ENCODE results near the gene SLC34A1. TPM values are rescaled to one million over a fixed set of nuclear protein-coding genes. Genes with fewer than 3 reads are reported as not detected.
A peak's percentile ranks its signal among the peaks of the same experiment; 100 is the strongest.

The SLC34A1 gene
- total and polyA plus RNA-seq, 2 of the 13 experiments (the other 11 are each of a cell fraction or from before 2014, with no cell fraction given), result 0.03 to 0.20 TPM

DNA sequence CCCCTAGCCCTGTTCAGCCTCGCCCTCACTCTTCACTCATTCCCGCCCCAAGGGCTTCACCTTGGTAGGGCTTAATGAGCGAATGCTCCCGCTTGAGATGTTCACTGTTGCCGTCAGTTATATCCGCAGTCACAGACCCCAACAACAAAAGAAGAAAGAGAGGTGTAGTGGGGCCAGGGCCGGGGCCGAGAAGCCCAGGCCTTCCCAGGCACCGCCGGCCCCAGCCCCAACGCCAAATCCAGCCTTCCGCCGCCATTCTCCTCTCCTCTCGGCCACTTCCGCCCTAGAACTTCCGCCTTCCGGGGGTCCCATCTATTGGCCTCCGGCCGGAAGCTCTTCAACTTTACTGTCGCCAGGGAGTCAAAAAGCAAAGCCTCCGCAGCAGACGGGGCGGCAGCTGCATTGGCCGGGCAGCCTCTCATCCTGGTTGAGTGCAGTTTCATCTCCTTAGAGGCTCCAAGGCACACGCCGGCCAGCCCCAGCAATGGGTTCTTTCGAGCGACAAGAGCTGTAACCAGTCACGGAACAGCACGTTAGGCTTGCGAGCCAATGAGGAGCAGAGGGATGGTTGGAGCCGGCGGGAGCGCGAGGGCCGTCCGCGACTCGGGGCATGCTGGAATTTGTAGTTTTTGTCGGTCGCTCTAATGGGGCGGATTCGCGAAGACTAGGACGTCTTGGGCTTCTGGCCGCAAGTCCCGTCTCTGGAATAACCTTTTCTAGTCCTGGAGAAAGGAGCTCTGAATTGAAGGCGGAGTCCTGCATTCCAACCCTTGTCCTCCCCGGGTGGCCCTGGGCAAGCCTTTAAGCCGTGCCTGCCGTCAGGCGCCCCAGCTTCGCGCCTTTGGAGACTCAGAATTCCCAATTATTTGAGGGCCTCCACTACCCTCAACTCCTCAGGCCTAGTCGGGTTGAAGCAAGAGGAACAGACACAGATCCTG lies 32.6 kb upstream of the SLC34A1 start, which contains the start of gene LMAN2 (continued):
- TF ChIP-seq MTF2 (CRISPR knock-in tag; IDR thresholded peaks at IDR 0.05; ENCODE audit: borderline replicate concordance) (no peak), FOXK1 (CRISPR knock-in tag; IDR thresholded peaks at IDR 0.05; ENCODE audit: borderline replicate concordance, low read depth) (peak; percentile 86; the same call in 1 of the 2 replicates), ZNF660 (CRISPR knock-in tag; IDR thresholded peaks at IDR 0.05; ENCODE audit: borderline replicate concordance, low read depth) (no peak), NFKBIZ (CRISPR knock-in tag; IDR thresholded peaks at IDR 0.05) (no peak), NR2F6 (IDR thresholded peaks at IDR 0.05) (no peak), NR2F6 (CRISPR knock-in tag; IDR thresholded peaks at IDR 0.05) (peak; percentile 28; the same call in 1 of the 2 replicates), FOXP4 (CRISPR knock-in tag; IDR thresholded peaks at IDR 0.05) (0 out of 2 replicates have a peak, but pooled peaks have one; percentile 21), KDM4B (CRISPR knock-in tag; IDR thresholded peaks at IDR 0.05) (0 out of 2 replicates have a peak, but pooled peaks have one; percentile 19), NR1H2 (CRISPR knock-in tag; IDR thresholded peaks at IDR 0.05; ENCODE audit: borderline replicate concordance, low read depth) (no peak), NBN (conservative IDR thresholded peaks at IDR 0.05) (no peak), ZBTB33 (CRISPR knock-in tag; IDR thresholded peaks at IDR 0.05) (peak; percentile 68; the same call in 1 of the 2 replicates), GTF3A (CRISPR knock-in tag; conservative IDR thresholded peaks at IDR 0.05) (no peak), ZNF691 (CRISPR knock-in tag; IDR thresholded peaks at IDR 0.05; ENCODE audit: borderline replicate concordance, low read depth) (no peak), THYN1 (CRISPR knock-in tag; IDR thresholded peaks at IDR 0.05; ENCODE audit: borderline replicate concordance, low read depth) (no peak), ZNF256 (CRISPR knock-in tag; conservative IDR thresholded peaks at IDR 0.05) (no peak), PAF1 (CRISPR knock-in tag; IDR thresholded peaks at IDR 0.05) (no peak), ZNF234 (CRISPR knock-in tag; conservative IDR thresholded peaks at IDR 0.05) (peak; percentile 47; the same call in 1 of the 2 replicates)
- TF ChIP-seq, protein P1, sequence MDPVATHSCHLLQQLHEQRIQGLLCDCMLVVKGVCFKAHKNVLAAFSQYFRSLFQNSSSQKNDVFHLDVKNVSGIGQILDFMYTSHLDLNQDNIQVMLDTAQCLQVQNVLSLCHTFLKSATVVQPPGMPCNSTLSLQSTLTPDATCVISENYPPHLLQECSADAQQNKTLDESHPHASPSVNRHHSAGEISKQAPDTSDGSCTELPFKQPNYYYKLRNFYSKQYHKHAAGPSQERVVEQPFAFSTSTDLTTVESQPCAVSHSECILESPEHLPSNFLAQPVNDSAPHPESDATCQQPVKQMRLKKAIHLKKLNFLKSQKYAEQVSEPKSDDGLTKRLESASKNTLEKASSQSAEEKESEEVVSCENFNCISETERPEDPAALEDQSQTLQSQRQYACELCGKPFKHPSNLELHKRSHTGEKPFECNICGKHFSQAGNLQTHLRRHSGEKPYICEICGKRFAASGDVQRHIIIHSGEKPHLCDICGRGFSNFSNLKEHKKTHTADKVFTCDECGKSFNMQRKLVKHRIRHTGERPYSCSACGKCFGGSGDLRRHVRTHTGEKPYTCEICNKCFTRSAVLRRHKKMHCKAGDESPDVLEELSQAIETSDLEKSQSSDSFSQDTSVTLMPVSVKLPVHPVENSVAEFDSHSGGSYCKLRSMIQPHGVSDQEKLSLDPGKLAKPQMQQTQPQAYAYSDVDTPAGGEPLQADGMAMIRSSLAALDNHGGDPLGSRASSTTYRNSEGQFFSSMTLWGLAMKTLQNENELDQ (CRISPR knock-in tag; IDR thresholded peaks at IDR 0.05; ENCODE audit: borderline replicate concordance), result no peak
- TF ChIP-seq, protein P2, sequence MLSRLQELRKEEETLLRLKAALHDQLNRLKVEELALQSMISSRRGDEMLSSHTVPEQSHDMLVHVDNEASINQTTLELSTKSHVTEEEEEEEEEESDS (CRISPR knock-in tag; IDR thresholded peaks at IDR 0.05; ENCODE audit: borderline replicate concordance), result no peak
- TF ChIP-seq, protein P3, sequence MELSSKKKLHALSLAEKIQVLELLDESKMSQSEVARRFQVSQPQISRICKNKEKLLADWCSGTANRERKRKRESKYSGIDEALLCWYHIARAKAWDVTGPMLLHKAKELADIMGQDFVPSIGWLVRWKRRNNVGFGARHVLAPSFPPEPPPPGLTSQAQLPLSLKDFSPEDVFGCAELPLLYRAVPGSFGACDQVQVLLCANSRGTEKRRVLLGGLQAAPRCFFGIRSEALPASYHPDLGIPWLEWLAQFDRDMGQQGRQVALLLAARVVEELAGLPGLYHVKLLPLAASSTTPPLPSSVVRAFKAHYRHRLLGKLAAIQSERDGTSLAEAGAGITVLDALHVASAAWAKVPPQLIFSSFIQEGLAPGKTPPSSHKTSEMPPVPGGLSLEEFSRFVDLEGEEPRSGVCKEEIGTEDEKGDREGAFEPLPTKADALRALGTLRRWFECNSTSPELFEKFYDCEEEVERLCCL (CRISPR knock-in tag; IDR thresholded peaks at IDR 0.05; ENCODE audit: borderline replicate concordance), result no peak
